NT2/D1 (cell line): Measurements from ENCODE around the gene CHODL.

ENCODE experiments used
- DNase-seq: peaks from one replicate; pipeline ENCODE4 v3.0.0-alpha.2; 2011; ENCODE audit warnings: low read depth, low spot score
- H3K27me3 ChIP-seq: 2 replicates; pipeline ENCODE4 v1.6.0; 2011; ENCODE audit warnings: mild to moderate bottlenecking; ENCODE audit not compliant: insufficient read length, insufficient read depth
- H3K36me3 ChIP-seq: 2 replicates; pipeline ENCODE4 v1.6.1; 2011; ENCODE audit warnings: mild to moderate bottlenecking, low read length, mixed read lengths; ENCODE audit not compliant: insufficient read depth, insufficient read length
- H3K4me1 ChIP-seq: 2 replicates; pipeline ENCODE4 v1.5.1; 2011; ENCODE audit not compliant: insufficient read depth, insufficient read length
- H3K4me3 ChIP-seq: 2 replicates; pipeline ENCODE4 v1.5.1; 2011; ENCODE audit warnings: low read depth; ENCODE audit not compliant: insufficient read length
- H3K9ac ChIP-seq: 2 replicates; pipeline ENCODE4 v1.6.0; 2011; ENCODE audit warnings: low read depth; ENCODE audit not compliant: insufficient read length
- H3K9me3 ChIP-seq: 2 replicates; pipeline ENCODE4 v1.5.1; 2011; ENCODE audit warnings: mild to moderate bottlenecking, low read length; ENCODE audit not compliant: insufficient read depth
- SUZ12 ChIP-seq: IDR thresholded peaks from 2 replicates; pipeline ENCODE4 v1.6.1; 2011; ENCODE audit not compliant: insufficient read length, insufficient read depth; ENCODE audit errors: extremely low read depth
- YY1 ChIP-seq: IDR thresholded peaks from 2 replicates; pipeline ENCODE4 v1.6.1; 2011; ENCODE audit not compliant: insufficient read length, insufficient read depth
- ZNF274 ChIP-seq: IDR thresholded peaks from 2 replicates; pipeline ENCODE4 v1.6.1; 2011; ENCODE audit warnings: mild to moderate bottlenecking, low read depth, low read length

CHODL gene, protein sequence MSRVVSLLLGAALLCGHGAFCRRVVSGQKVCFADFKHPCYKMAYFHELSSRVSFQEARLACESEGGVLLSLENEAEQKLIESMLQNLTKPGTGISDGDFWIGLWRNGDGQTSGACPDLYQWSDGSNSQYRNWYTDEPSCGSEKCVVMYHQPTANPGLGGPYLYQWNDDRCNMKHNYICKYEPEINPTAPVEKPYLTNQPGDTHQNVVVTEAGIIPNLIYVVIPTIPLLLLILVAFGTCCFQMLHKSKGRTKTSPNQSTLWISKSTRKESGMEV

DNA sequence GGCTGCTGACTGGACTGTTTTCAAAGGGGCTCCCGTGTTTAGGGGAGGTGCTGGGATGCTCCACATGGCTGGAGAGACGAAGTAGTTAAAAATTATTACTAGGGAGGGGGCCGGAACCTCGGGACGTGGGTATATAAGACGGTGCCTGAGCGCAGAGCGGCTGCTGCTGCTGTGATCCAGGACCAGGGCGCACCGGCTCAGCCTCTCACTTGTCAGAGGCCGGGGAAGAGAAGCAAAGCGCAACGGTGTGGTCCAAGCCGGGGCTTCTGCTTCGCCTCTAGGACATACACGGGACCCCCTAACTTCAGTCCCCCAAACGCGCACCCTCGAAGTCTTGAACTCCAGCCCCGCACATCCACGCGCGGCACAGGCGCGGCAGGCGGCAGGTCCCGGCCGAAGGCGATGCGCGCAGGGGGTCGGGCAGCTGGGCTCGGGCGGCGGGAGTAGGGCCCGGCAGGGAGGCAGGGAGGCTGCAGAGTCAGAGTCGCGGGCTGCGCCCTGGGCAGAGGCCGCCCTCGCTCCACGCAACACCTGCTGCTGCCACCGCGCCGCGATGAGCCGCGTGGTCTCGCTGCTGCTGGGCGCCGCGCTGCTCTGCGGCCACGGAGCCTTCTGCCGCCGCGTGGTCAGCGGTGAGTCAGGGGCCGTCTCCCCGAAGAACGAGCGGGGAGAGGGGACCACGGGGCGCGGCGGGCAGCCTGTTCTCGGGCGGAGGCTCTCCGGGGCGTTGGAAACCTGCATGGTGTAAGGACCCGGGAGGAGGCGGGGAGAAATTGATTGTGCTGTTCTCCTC, at the start of gene CHODL:
Gene CHODL, plus strand, starts transcription at position 163 of the 793 bp plus-strand sequence. Its CDS starts 391 bp downstream, at position 554.
- Histone ChIP-seq H3K4me1 (no peaks in the 10 kb centered on the region), H3K27me3 (peaks cover 60% of the 10 kb centered on the region), H3K4me3 (peak within 1 kb of the TSS; percentile 52), H3K9me3 (no peaks in the 10 kb centered on the region), H3K36me3 (no peaks in the 10 kb centered on the region), H3K9ac (peak within 1 kb of the TSS; percentile 61)
- DNase-seq: no peak
- TF ChIP-seq YY1: no peak
- peak; percentile 94 for TF ChIP-seq SUZ12
- TF ChIP-seq ZNF274: no peak

DNA sequence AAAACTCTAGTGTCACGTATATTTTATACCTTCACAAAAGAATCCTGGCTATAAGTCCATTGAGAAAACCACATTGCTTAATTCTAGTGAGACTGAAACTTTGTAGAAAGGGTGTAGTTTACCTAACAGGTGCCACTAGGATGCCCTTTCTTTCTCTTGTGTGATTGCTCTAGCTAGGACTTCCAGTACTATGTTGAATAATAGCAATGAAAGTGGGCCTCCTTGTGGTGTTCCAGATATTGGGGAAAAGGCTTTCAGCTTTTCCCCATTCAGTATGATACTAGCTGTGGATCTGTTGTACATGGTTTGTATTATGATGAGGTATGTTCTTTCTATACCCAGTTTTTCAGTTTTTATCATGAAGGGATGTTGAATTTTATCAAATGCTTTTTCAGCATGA, 39.7 kb upstream of the CHODL start:
- no peaks in the 10 kb centered on the region for H3K9me3 ChIP-seq
- H3K36me3 ChIP-seq: no peaks in the 10 kb centered on the region
- no peak for TF ChIP-seq YY1
- no peak for TF ChIP-seq SUZ12
- no peak for TF ChIP-seq ZNF274
- H3K4me1 ChIP-seq: no peaks in the 10 kb centered on the region
- H3K9ac ChIP-seq: no peak overlapping the region
- DNase-seq: no peak
- no peaks in the 10 kb centered on the region for H3K27me3 ChIP-seq
- no peak overlapping the region for H3K4me3 ChIP-seq

DNA sequence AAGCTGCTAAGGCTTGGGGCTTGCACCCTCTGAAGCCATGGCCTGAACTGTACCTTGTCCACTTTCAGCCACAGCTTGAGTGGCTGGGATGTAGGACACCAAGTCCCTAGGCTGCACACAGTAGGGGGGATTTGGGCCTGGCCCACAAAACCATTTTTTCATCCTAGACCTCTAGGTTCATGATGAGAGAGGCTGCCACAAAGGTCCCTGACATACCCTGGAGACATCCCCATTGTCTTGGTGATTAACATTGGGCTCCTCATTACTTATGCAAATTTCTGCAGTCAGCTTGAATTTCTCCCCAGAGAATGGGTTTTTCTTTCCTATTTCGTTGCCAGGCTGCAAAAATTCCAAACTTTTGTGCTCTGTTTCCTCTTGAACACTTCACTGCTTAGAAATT, 26.3 kb upstream of the CHODL start:
- Histone ChIP-seq H3K4me1 (no peaks in the 10 kb centered on the region), H3K9me3 (peaks cover 65% of the 10 kb centered on the region), H3K9ac (no peak overlapping the region), H3K4me3 (no peak overlapping the region), H3K27me3 (no peaks in the 10 kb centered on the region), H3K36me3 (no peaks in the 10 kb centered on the region)
- DNase-seq: peak; percentile 63
- TF ChIP-seq YY1 (no peak), SUZ12 (no peak), ZNF274 (no peak)

DNA sequence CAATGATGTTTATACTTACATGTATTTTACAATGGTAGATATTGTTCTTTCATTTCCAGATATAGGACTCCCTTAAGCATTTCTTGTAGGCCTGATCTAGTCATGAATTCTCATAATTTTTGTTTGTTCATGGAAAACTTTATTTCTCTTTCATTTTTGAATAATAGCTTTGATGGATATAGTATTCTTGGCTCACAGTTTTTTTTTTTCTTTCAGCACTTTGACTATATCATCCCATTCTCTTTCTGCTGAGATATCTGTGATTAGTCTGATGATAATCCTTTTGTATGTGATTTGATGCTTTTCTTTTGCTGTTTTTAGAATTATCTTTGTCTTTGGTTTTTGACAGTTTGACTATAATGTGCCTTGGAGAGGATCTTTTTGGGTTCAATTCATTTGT, 24.1 kb upstream of the CHODL start:
- DNase-seq: no peak
- H3K27me3 ChIP-seq: no peaks in the 10 kb centered on the region
- no peaks in the 10 kb centered on the region for H3K36me3 ChIP-seq
- no peak overlapping the region for H3K9ac ChIP-seq
- TF ChIP-seq ZNF274 (no peak), SUZ12 (no peak), YY1 (no peak)
- no peaks in the 10 kb centered on the region for H3K4me1 ChIP-seq
- H3K9me3 ChIP-seq: peaks cover 65% of the 10 kb centered on the region
- H3K4me3 ChIP-seq: no peak overlapping the region

DNA sequence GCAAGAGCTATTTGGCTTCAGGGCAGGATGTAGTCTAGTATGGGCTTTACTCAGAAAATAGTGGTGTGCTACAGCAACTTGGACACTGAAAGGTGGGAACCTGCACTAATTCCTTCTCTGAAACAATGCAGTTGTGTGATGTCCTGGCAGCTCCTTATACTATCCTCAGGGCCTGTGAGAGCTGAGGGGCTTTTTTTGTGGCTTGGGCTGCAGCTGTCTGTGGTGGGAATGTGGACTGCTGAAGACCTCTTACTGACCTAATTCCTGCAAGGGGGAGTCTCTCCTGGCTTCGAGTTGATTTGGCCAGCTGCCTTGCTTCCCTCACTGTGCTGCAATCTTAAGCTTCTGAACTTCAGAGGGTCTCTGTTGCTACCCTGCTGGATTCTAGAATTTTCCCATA, 22.3 kb upstream of the CHODL start:
- no peak for TF ChIP-seq YY1
- no peak for TF ChIP-seq SUZ12
- no peak for TF ChIP-seq ZNF274
- no peaks in the 10 kb centered on the region for H3K4me1 ChIP-seq
- DNase-seq: no peak
- H3K9ac ChIP-seq: no peak overlapping the region
- H3K36me3 ChIP-seq: no peaks in the 10 kb centered on the region
- H3K9me3 ChIP-seq: peaks cover 51% of the 10 kb centered on the region
- no peaks in the 10 kb centered on the region for H3K27me3 ChIP-seq
- H3K4me3 ChIP-seq: no peak overlapping the region

DNA sequence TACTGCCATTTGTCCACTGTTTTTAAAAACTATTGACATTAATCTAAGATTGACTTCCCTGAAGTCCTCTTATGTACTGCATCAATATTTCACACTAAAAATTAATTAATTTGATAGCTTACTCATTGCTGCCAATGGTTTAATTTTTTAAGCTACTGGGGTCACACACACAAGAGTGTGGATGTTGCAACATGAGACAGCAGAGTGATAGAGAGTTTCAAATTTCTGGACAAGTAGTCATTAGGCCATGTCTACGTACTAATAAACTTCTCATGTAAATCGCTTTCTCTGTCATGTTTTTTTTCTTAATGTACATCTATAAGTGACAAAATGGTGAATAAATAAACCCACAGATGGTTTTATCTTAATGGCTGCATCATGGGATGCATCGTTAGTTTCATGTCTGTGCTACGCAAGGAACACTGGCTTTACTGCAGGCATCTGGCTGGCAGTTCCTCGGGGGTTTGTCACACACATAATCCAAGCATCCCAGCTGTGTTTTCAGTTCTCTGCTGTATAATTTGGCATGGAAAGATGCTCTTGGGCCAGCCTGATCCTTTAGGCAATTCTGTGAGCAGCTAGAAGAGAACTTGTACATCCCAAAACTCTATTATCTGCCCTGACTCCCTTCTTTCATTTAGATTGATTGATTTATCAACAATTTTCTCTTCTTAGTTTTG, 16.4 kb upstream of the CHODL start:
- H3K27me3 ChIP-seq: no peaks in the 10 kb centered on the region
- no peak for DNase-seq
- no peaks in the 10 kb centered on the region for H3K4me1 ChIP-seq
- no peak overlapping the region for H3K4me3 ChIP-seq
- no peak for TF ChIP-seq SUZ12
- TF ChIP-seq YY1: no peak
- TF ChIP-seq ZNF274: no peak
- no peak overlapping the region for H3K9ac ChIP-seq
- H3K9me3 ChIP-seq: no peaks in the 10 kb centered on the region
- no peaks in the 10 kb centered on the region for H3K36me3 ChIP-seq

DNA sequence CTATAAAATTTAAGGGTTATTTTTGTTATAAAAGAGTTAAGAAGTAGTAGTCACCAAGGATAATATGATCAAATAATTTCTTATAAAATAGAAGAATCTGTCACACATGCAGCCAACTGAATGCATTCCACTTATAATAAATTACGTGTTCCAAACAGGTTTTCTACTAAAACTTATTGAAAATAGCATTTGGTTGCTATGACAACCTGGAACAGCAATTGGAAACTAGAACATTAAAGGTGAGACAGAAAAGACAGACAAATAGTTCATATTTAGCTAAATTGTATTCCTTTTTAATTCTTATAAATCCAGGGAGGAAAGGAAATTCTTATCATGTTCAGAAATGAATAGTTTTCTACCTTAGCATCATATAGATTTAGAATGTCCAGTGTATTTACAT, 9.1 kb upstream of the CHODL start:
- DNase-seq: no peak
- H3K27me3 ChIP-seq: no peaks in the 10 kb centered on the region
- no peaks in the 10 kb centered on the region for H3K4me1 ChIP-seq
- peaks cover 5% of the 10 kb centered on the region; the same call in 1 of the 2 replicates for H3K9me3 ChIP-seq
- H3K4me3 ChIP-seq: no peak overlapping the region
- H3K36me3 ChIP-seq: no peaks in the 10 kb centered on the region
- H3K9ac ChIP-seq: no peak overlapping the region
- TF ChIP-seq ZNF274: no peak
